ENCODE measurements around the gene AKNAD1. TPM values are rescaled to one million over a fixed set of nuclear protein-coding genes. Genes with fewer than 3 reads are reported as not detected.

The AKNAD1 gene
- total RNA-seq, 4 donors from 2014 or later: 0.67 to 3.9 TPM; not detected in 2

DNA sequence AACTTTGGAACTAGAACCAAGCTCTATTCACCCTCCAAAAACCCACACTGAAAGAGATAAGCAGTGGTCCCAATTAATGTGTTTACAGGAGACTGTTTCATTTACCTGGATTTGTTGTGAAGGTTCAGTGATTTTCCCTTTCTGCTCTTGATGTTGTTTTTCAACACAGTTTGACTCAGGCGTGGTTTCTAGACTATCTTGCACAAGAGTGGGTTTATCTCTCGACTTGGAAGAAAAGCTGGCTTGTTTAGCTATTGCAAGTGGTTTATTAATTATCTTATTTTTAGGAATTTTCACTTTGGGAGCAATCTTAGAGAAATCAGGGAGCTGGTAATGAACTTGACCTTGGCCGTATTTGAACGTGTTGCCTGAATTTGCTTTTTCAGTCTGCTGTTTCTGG is 5.3 kb downstream of the AKNAD1 start:
- in situ Hi-C loops (cut with MboI; ENCODE audit: low sequenced_read_pairs in 4 of 4) (no loop called here), intact Hi-C loops (cut with DNase I; ENCODE audit: low total_unique reads) (no loop called here)
- H3K36me3 ChIP-seq: no peaks in the 10 kb centered on the region
- no peak overlapping the region for H3K4me3 ChIP-seq
- H3K27me3 ChIP-seq: no peaks in the 10 kb centered on the region
- H3K27ac ChIP-seq: peak overlapping the region; percentile 40 to 55 (median 48)
- DNase-seq: no peak
- H3K4me1 ChIP-seq: peaks cover 0 to 6% of the 10 kb centered on the region in 2 donors
- no peak for ATAC-seq
- no peaks in the 10 kb centered on the region for H3K9me3 ChIP-seq
- TF ChIP-seq, protein P1, sequence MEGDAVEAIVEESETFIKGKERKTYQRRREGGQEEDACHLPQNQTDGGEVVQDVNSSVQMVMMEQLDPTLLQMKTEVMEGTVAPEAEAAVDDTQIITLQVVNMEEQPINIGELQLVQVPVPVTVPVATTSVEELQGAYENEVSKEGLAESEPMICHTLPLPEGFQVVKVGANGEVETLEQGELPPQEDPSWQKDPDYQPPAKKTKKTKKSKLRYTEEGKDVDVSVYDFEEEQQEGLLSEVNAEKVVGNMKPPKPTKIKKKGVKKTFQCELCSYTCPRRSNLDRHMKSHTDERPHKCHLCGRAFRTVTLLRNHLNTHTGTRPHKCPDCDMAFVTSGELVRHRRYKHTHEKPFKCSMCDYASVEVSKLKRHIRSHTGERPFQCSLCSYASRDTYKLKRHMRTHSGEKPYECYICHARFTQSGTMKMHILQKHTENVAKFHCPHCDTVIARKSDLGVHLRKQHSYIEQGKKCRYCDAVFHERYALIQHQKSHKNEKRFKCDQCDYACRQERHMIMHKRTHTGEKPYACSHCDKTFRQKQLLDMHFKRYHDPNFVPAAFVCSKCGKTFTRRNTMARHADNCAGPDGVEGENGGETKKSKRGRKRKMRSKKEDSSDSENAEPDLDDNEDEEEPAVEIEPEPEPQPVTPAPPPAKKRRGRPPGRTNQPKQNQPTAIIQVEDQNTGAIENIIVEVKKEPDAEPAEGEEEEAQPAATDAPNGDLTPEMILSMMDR (IDR thresholded peaks at IDR 0.05 in 4 of 5, conservative IDR thresholded peaks at IDR 0.05 in 1 of 5): no peak
- no peak for TF ChIP-seq POLR2A (IDR thresholded peaks at IDR 0.05)

DNA sequence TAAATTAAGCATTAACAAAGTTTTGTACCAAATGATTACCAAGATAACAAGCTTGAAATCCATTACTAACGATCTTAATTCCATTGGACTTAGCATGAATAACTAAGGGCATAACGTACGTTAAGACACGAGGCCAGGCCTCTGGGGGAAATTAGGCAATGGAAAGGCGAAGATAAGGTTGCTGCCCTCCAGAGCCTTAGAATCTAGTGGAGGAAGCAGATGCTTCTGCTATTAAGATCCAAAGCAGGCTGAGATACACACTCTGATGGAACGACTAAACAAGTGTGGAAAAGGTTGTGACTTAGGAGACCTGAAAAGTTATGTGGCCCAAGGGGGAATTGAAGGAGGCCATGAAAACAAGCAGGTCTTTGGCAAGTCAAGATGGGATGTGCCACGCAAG is 6.0 kb downstream of the AKNAD1 start:
- peak overlapping the region in 3 of 4 donors; percentile 40 to 55 (median 53) for H3K27ac ChIP-seq
- DNase-seq (no peak), ATAC-seq (no peak)
- no peak overlapping the region for H3K4me3 ChIP-seq
- H3K4me1 ChIP-seq: peaks cover 0 to 6% of the 10 kb centered on the region in 2 donors
- no peak for TF ChIP-seq POLR2A (IDR thresholded peaks at IDR 0.05)
- TF ChIP-seq, protein P1 (IDR thresholded peaks at IDR 0.05 in 4 of 5, conservative IDR thresholded peaks at IDR 0.05 in 1 of 5): no peak
- H3K27me3 ChIP-seq: no peaks in the 10 kb centered on the region
- H3K9me3 ChIP-seq: no peaks in the 10 kb centered on the region
- in situ Hi-C loops (cut with MboI; ENCODE audit: low sequenced_read_pairs in 4 of 4): no loop called here
- intact Hi-C loops (cut with DNase I; ENCODE audit: low total_unique reads): no loop called here
- H3K36me3 ChIP-seq: no peaks in the 10 kb centered on the region

DNA sequence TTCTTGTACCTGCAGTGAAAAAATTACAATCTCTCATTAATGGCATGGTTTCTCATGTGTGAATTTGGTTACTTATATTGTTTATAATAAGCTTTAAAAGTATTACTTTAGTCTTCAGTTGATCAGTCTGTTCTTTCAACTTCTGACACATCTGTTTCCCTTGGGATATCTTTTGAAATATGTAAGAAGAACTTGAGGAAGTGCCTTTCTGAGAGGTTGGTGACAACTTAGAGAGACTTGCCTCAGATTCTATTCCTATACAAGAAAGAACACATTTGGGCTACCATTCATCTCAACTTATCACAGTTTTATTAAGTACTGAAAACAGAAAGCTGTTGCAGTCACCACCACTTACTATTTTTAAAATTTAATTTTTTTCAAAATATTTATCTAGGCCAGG is 8.1 kb downstream of the AKNAD1 start:
- no peaks in the 10 kb centered on the region for H3K36me3 ChIP-seq
- DNase-seq: no peak
- no peak for ATAC-seq
- H3K4me3 ChIP-seq: no peak overlapping the region
- H3K4me1 ChIP-seq: peaks cover 0 to 6% of the 10 kb centered on the region in 2 donors
- no peak overlapping the region for H3K27ac ChIP-seq
- in situ Hi-C loops (cut with MboI; ENCODE audit: low sequenced_read_pairs in 4 of 4): no loop called here
- H3K27me3 ChIP-seq: no peaks in the 10 kb centered on the region
- intact Hi-C loops (cut with DNase I; ENCODE audit: low total_unique reads): no loop called here
- no peak for TF ChIP-seq POLR2A (IDR thresholded peaks at IDR 0.05)
- TF ChIP-seq, protein P1 (IDR thresholded peaks at IDR 0.05 in 4 of 5, conservative IDR thresholded peaks at IDR 0.05 in 1 of 5): no peak
- H3K9me3 ChIP-seq: no peaks in the 10 kb centered on the region

DNA sequence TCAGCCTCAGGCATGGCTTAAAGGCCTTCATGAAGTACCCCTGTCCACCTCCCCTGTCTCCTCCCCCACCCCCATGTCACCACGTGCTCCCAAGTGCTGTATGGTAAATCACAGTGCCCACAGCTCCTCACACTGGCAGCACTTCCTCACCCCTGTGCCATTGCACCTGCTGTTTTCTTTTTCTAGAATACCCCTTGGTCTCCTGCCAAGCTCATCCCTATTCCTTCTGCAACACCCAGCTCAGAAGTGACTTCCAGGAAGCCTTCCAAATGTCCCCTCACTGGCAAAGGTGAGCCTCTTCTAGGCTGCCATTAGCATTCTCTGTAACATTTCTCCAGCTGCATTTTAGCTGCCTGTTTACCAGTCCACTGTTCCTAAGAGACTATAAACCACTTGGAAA is 9.4 kb downstream of the AKNAD1 start:
- Histone ChIP-seq H3K27ac (no peak overlapping the region), H3K4me3 (no peak overlapping the region), H3K36me3 (no peaks in the 10 kb centered on the region), H3K27me3 (no peaks in the 10 kb centered on the region), H3K9me3 (no peaks in the 10 kb centered on the region), H3K4me1 (peaks cover 0 to 7% of the 10 kb centered on the region in 2 donors)
- TF ChIP-seq, protein P1 (IDR thresholded peaks at IDR 0.05 in 4 of 5, conservative IDR thresholded peaks at IDR 0.05 in 1 of 5): no peak
- TF ChIP-seq POLR2A (IDR thresholded peaks at IDR 0.05): no peak
- ATAC-seq: peak in 1 of 2 donors; percentile 60
- intact Hi-C loops (cut with DNase I; ENCODE audit: low total_unique reads): no loop called here
- peak in 1 of 2 donors; percentile 29 for DNase-seq
- in situ Hi-C loops (cut with MboI; ENCODE audit: low sequenced_read_pairs in 4 of 4): no loop called here

DNA sequence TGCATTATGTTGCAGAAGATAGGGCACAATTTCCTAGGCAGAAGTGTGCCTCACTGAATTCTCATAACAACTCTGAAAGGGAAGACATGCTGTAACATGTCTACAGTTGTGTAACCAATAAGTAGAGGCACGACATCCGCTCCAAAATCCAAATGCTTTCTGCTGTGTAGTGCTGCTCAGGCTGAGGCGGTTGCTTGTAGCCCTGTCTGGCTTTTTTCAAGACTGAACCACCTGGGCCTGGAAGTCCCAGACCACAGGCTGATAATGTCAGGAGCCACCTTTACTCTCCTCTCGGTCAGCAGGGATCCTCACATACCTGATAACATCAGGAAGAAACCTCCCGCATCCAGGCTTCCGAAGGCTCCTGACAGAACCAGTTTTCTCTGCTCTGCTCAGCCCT is 10.9 kb downstream of the AKNAD1 start:
- Histone ChIP-seq H3K9me3 (no peaks in the 10 kb centered on the region), H3K4me1 (peaks cover 0 to 11% of the 10 kb centered on the region in 2 donors), H3K27ac (no peak overlapping the region), H3K36me3 (no peaks in the 10 kb centered on the region), H3K4me3 (no peak overlapping the region), H3K27me3 (no peaks in the 10 kb centered on the region)
- intact Hi-C loops (cut with DNase I; ENCODE audit: low total_unique reads): no loop called here
- TF ChIP-seq POLR2A (IDR thresholded peaks at IDR 0.05): no peak
- TF ChIP-seq, protein P1 (IDR thresholded peaks at IDR 0.05 in 4 of 5, conservative IDR thresholded peaks at IDR 0.05 in 1 of 5): no peak
- DNase-seq (no peak), ATAC-seq (no peak)
- in situ Hi-C loops (cut with MboI; ENCODE audit: low sequenced_read_pairs in 4 of 4): no loop called here
